HG03175 (cell line): ENCODE data around the gene LCN15.
"Not testable (repeated sequence)": the region's sequence is repeated elsewhere in the genome, so short reads cannot be mapped to it uniquely, and the experiment has no call there.

Experiments
- ATAC-seq: cut with Tn5 transposase; IDR thresholded peaks from one replicate; pipeline ENCODE4 v1.9.1; 2021; ENCODE audit warnings: mild to moderate bottlenecking, moderate library complexity; ENCODE audit not compliant: unreplicated experiment

The LCN15 gene

GRCh38 chr9:136723362-136723976 is 40.8 kb downstream of the LCN15 start:
- ATAC-seq: no peak

GRCh38 chr9:136722969-136723356 is 41.4 kb downstream of the LCN15 start:
- no peak for ATAC-seq

GRCh38 chr9:136722093-136722968 is 42.0 kb downstream of the LCN15 start:
- no peak for ATAC-seq

- ATAC-seq: no peak
These were observed 42.8 kb downstream of the LCN15 start for GRCh38 chr9:136721339-136722092.

GRCh38 chr9:136720898-136721338 is 43.4 kb downstream of the LCN15 start:
- no peak for ATAC-seq

GRCh38 chr9:136720251-136720897 is 43.9 kb downstream of the LCN15 start:
- no peak for ATAC-seq

- no peak for ATAC-seq
These were observed 45.0 kb downstream of the LCN15 start for GRCh38 chr9:136719195-136719880.

- no peak for ATAC-seq
These were observed 45.7 kb downstream of the LCN15 start for GRCh38 chr9:136718345-136719194.

GRCh38 chr9:136717399-136717798 is 46.9 kb downstream of the LCN15 start:
- no peak for ATAC-seq

GRCh38 chr9:136714893-136715274 is 49.4 kb downstream of the LCN15 start:
- no peak for ATAC-seq

GRCh38 chr9:136714096-136714892 is 50.0 kb downstream of the LCN15 start:
- ATAC-seq: no peak

GRCh38 chr9:136713550-136713949 is 50.8 kb downstream of the LCN15 start:
- ATAC-seq: no peak

- no peak for ATAC-seq
These were observed 51.4 kb downstream of the LCN15 start for GRCh38 chr9:136712690-136713544.

GRCh38 chr9:136711751-136712689 is 52.3 kb downstream of the LCN15 start, which contains the start of gene DIPK1B:
TSS of gene DIPK1B (plus strand) at chr9:136712572. CDS start at chr9:136712666, 94 bp downstream.
- no peak for ATAC-seq

GRCh38 chr9:136711219-136711648 is 53.1 kb downstream of the LCN15 start:
- ATAC-seq: not testable (repeated sequence)

GRCh38 chr9:136710543-136710942 is 53.8 kb downstream of the LCN15 start:
- no peak for ATAC-seq
